DMS153 (cell line): Measurements from ENCODE around the gene ALK.
"Not testable (repeated sequence)": the region's sequence is repeated elsewhere in the genome, so short reads cannot be mapped to it uniquely, and the experiment has no call there.

Source experiments
- DNase-seq: peaks from one replicate; lab custom pipeline; 2025; lab: John Stamatoyannopoulos, UW

Gene ALK

DNA sequence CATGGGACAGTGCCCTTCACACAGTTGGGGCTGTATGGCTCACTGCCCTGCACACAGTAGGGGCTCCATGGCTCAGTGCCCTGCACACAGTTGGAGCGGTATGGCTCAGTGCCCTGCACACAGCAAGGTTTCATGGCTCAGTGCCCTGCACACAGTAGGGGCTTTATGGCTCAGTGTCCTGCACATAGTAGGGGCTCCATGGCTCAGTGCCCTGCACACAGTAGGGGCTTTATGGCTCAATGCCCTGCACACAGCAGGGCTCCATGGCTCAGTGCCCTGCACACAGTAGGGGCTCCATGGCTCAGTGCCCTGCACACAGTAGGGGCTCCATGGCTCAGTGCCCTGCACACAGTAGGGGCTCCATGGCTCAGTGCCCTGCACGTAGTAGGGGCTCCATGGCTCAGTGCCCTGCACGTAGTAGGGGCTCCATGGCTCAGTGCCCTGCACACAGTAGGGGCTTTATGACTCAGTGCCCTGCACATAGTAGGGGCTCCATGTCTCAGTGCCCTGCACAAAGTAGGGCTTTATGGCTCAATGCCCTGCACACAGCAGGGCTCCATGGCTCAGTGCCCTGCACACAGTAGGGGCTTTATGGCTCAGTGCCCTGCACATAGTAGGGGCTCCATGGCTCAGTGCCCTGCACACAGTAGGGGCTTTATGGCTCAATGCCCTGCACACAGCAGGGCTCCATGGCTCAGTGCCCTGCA is 676.2 kb downstream of the ALK start:
- DNase-seq, result not testable (repeated sequence)

DNA sequence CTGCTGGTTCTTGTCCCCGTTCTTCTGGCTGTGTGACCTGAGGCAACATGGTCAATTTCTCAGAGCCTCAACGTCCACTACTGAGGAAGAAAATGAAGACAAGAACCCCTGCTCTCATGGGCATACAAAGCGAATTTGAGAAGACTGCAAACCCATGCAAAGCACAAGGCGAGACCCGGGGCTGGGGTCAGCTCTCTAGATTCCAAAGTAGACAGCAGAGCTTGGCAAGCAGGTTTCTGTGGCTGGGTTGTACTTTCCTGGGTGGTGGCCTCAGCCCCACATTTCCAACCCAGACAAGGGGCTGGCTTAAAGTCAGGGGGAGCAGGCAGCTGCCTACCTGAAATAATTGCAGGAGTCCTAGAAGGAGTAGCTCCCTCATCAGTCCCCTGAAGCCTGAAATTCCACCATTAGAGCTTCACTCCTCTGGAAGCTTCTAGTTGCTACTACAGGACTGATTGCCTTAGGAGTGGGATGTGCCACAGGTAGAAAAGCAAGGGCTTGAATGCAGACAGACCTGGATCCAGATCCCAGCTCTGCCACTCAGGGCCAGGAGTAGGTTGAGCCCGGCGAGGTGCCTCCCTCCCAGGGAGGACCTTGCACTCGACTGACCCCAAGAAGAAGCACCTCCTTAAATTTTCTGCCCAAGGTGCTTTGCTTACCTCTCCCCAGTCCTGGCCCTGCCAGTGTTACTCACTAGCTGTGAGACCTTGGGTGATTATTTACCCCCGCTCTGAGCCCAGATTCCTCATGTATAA is 678.6 kb downstream of the ALK start:
- DNase-seq, result no peak

DNA sequence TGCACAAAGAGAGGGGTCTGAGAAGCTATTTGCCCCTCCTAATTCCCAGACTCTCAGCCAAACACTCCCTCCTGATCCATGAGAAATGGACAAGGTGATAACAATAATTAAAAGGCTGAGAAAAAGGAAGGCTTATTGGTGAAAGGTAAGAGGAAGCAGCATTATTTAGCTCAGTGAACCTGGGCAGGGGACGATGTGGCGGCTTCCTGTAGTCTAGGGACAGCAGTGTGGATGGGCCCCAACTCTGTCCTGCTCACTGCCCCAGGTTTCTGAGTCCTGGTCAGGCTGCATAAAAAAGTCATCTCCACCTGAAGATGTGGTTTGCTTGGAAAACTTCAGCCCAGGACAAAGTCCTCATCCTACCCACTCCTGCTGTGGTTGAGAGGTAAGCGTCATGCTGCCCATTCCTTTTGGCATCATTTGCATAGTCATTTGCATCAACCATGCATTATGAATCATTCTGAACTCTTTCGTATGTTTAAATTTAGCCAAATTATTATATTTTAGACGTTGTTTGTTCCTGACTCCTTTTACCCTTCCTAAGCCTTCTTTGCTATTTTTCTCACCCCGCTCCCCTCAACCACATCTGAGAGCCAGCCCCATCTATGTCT is 679.3 kb downstream of the ALK start:
- DNase-seq, result no peak

DNA sequence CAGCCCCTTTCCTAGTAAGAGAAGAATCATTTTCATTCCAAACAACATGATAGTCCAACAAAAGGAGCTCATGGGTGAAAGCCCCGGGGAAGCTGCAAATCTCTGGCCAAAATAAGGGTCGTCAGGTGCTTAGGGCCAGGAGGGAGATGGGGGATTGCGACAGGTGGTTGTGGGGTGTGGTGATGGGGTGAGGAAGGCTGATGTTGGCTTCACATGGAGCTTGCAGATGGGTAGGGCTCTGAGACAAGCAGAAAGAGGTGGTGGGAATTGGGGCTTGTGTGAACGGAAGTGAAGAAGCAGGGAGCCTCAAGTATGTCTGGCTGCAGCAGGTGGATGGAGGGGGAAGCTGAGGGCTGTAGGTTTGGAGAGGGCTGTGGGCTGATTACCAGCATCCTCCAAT is 680.0 kb downstream of the ALK start:
- DNase-seq, result no peak

DNA sequence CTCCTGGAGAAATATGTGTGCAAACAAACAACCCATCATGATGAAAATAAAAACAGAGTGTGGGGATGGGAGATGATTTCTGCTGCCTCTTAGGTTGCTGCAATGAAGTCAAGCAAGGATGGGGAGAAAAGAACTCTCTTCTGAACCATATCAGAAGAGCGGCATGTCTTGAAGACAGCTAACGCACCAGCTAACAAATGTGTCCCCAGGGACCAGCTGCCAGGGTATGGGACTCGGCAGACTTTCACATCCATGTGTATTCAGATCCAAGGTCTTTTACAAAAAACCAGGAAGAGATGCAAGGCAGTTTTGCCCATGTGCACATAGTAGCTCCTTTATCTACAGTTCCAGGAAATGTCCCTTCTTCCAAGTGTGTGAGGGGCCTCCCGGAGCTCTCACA is 680.8 kb downstream of the ALK start:
- DNase-seq, result no peak

DNA sequence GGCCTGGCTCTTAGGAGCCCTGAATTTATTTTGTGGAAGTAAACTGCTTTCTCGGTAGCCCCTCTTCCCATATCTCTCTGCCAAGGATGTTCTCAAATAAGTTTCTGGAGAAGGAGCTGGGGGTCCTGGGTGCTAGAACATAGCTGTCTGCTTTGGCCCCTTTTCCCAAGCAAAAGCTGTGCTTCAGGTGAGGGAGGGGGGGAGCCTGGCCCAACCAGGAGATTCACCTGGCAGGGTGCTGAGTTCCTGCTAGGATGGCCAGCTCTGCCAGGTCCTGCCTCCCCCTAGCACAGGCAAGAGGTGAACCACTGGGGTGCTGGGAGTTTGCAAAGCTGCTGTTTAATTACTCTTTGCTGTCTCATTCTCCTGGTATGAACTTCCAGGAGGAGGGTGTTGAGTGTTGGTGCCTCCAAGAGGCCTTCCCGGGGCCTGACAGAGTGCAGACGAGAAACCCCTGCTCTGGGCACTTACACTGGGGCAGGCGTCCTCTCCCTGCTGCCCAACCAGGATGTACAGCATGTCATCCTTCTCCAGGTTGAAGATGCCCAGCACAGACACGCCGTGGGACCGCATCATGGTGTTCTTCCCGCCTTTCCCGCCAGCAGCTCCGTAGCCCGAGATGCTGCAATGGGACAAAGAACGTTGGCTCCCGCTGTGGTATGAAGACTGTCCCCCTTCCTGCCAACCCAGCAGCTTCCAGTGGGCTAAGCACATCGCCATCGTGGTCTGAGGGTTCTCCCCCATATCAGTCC is 682.0 kb downstream of the ALK start:
- DNase-seq, result no peak

DNA sequence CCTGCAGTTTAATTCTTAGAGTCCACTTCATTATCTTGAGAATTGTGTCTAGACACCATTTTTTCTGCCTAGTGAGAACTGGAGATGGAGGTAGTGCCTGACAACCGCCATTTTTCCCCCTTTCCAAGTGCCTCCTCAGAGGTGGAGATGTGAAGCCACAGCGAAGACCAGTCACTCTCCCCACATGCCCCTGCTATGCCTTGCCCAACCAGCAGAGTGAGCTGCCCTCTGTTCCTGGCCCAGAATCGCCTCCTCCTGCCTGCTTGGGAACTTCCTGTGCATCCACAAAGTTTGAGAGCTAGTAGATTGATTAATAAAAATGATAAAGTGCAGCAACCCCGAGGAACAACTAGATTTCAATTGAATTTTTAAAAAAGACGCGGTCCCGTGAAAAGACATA is 682.9 kb downstream of the ALK start:
- DNase-seq, result no peak

DNA sequence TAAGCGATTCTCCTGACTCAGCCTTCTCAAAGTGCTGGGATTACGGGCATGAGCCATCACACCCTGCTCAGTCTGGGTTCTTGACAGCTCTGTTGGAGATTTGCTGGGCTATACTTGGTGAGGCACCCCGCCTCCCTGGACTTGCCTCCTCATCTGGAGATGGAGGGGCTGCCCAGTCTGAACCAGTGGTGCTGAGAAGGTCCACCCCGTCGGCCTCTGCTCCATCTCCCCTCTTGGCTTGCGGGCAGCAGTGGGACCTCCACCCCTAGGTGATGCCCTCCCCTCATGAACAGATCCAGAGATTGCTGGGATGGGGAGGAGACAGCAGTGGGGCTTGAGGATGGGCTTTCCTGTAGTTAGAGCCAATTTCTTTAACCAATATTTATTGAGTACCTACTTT is 685.3 kb downstream of the ALK start:
- no peak for DNase-seq

DNA sequence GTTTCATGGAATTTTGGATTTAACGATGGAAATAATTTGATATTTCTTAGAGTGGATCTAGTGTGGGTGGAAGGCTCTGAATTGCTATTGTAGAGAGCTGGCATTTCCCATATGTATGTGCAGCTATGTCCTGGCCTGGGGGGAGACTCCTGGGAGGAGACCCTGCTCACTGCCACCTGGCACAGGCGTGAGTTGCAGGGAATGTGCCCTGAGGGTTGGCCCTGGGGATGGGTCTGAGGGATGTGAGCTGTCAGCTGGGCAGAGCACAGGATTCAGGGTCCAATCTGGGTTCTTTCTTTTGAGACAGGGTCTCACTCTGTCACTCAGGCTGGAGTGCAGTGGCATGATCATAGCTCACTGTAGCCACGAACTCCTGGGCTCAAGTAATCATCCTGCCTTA is 686.0 kb downstream of the ALK start:
- DNase-seq, result no peak

DNA sequence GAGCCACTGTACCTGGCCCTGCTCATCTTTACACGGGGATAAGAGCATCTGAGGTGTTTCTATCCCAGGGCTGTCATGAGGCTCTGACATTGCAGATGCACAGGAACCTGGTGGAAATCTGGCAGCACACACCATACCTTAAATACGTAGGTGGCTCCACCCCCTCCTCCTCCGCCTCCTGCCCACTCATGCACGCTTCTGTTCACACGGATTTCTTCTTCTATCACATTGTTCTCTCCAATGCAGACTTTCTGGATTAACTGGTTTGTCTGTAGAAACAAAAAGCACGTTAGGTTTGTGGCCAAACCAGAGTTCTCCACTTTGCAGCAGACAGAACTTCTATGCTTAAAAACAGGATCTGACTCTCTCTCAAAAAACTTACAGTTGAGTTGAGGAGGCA is 688.0 kb downstream of the ALK start:
- no peak for DNase-seq

DNA sequence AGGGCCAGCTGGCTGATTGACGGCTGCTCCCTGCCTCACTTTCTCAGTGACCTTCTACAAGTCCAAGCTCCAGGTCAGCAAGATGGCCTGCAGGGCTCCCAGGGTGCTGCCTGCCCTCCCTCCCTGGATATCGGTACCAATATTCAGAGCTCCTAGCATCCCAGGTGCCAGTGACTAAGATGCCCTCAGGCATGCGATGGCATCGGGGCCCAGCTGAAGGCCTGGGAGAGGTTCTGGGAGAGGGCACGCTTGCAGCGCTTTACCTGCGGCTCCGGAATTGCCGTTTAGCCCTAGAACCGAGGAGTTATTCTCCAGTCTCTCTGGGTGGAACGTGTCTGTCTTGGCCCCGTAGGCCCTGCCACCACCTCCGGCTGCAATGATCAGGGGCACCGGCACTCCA is 689.3 kb downstream of the ALK start:
- no peak for DNase-seq

DNA sequence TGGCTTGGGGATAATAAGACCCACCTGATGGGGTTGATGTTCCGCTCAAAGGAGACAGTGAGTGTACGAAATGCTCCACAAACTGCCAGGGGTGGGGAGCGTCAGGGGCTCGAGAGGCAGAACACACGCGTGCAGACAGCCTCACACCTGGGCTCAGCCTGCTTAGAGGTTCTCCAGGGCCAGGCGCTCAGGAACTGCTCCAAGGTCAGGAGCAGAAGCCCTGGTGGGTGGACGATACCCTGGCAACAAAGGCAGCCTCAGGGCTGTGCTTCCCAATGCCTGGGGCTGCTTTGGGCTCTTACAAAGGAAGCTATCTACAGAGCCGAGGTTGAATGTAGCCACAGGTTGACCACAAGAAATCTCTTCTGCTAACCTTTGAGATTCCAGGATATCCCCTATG is 691.7 kb downstream of the ALK start:
- DNase-seq, result no peak

DNA sequence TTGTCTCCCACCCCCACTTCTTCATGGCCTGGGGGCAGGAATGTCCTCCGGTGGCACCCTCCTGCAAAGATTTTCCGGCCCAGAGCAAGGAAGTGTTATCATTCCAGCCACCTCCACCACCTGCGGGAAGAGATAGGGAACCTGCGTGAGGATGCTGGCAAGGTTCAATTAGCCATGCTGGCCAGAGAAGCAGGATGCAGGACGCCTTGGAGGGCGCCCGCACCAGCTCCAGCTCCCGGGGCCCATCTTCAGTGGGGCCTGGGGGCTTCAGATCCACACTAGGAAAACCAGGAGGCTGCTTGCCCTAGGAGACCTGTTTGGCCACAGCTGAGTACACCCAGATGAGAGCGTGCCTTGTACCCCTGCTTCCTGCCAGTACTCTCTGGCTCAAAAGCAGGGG is 692.4 kb downstream of the ALK start:
- DNase-seq, result no peak

DNA sequence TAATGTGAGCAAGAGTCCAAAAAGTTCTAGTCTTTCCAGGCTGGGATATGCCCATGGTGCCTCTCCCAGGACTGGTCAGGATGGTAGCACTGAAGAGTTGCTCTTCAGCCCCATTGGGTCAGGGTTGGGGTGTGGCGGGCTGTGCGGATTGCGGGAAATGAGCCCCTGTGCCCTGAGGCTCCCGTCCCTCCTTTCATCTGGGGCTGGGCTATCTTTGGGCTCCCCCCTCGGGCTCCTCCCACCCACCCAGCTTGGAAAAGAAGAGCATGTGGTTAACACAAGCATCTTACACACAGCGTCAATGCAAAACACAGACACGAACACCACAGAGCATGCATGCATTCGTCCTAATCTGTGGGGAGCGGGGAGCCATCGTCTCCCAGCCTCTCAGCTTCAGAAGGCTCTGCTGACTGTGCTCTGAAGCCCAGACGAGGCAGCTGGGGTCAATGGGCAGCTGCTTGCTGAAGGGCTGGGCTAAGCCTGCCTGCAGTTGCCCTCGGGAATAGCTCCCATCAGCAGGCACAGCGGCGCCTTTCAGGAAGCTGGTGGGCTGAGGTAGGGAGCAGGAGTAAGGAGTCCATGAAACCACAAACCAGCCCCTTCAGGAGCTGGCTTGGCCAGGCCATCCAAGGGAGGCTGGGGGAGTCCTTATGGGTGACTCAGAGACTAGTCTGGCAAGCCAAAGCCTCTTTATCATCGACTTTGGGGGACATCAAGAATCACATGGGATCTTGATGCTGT is 693.3 kb downstream of the ALK start:
- no peak for DNase-seq

DNA sequence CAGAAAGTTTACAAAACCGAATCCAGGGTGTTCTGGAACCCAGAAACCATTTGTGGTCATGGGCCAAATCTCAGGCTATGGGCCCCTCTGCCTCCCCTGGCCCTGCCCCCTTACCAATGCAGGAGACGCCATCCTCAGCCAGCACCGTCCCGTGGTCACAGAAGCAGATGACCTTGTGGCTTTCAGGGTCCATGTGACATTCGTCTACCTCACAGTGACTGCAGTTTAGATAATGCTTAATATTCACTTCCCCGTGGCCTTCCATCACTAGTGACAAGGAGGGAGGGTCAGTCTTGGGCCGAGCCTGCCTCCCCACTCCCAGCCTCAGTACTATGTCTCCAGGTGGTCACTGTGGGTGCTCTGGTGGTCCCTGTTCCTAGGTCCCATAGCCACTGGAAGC is 694.6 kb downstream of the ALK start:
- no peak for DNase-seq

DNA sequence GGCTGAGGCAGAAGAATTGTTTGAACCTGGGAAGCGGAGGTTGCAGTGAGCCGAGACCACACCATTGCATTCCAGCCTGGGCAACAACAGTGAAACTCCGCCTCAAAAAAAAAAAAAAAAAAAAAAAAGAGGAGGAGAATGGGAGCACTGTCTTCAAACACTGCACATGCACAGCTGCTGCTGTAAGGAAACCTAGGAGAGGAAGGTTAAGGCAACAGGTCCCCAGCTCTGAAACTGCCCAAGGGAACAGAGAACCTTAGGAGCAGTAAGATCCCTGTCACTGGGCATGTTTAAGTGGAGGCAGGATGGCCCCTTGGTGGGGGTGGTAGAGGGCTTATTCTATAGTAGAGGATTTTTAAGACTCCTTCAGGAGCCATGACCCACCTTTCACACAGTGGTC is 695.0 kb downstream of the ALK start:
- no peak for DNase-seq

DNA sequence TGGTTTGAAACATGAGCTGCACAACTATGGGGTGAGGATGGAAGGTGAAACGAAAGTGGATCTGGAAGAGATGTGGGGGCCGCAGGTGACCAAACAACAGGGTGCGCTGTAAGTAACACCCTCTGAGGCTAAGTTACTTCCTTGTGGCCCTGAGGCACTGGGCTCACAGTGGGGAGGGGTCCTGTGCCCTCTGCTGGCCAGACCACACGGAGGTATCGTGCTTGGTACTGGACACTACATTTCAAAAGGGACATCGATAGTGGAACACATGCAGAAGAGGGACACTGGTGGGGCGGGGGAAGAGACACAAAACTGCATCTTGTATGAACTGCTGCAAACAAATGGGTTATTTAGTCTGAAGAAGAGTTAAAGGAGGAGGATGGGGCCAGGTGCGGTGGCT is 695.6 kb downstream of the ALK start:
- DNase-seq, result no peak

DNA sequence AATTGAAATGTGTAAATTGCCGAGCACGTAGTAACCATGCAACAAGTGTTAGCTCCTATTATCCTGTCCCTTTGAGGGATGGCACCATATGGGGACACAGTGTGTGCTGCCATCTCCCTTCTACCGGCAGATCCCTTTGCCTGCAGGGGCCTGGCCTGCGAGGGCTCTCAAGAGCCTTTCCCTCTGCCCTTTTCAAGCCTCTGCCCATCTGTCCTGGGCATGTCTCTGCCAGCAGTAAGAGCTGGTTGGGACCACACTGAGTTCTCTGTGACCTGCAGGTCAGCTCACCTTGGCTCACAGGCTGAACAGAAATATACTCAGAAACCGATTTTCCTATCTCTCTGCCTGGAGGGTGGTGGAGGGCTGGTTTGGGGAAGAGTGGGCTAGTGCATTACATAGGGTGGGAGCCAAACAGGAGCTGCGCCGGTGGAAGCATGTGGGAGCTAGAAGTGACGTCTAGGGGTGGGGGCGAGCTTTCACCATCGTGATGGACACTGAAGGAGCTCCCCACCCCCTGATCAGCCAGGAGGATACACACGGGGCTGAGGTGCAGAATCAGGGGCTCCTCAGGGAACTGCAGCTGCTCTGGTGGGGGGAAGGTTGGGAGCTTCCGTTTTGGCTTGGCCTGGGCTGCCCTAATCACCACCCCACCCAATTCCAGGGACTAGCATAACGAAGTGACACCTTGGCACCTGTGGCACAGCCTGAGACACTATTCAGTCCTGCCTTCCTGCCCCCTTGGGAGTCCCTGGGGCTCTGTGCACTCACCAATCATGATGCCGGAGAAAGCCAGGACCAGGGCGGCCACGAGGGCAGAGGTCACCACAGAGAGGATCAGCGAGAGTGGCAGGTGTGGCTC is 696.5 kb downstream of the ALK start:
- no peak for DNase-seq

DNA sequence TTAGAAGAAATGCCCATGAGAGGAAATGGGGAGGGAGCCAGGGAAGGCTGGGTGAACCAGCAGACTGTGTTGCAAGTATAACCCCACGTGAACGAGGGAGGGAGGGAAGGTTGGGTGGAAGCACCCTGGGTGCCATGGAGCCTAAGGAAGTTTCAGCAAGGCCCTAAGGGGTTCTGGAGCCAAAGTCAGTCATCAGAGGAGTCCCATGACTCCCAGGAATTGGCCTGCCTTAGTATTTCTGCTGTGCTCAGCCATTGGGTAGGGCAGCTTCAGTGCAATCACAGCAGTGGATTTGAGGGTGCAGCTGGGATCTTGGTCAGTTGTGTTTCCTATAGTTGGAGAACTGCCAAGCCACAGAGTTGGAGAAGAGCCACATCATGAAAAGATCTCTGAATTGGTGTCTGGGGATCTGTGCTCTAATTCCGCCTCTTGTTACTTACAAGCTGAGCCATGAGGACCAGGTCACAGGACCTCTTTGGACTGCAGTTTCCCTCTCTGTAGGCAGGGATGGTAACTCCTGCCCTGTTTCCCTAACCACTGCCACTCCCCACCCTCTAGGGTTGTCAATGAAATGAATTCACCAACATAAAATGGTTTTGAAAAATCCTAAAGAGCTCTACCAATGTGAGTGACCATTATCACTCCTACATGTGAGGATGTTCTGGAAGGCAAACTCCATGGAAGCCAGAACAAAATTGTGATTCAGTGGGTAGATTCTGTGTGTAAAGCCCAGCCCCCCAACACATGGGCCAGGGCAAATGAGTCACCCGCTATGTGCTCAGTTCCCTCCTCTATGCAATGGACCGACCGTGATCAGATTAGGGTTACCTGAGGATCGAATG is 697.3 kb downstream of the ALK start:
- no peak for DNase-seq

DNA sequence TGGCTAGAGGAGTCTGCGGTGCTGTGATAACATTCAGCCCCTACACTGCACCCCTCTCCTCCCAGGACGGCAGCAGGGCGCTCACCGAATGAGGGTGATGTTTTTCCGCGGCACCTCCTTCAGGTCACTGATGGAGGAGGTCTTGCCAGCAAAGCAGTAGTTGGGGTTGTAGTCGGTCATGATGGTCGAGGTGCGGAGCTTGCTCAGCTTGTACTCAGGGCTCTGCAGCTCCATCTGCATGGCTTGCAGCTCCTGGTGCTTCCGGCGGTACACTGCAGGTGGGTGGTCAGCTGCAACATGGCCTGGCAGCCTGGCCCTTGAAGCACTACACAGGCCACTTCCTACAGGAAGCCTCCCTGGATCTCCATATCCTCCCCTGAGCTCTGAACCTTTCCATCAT is 698.1 kb downstream of the ALK start:
- no peak for DNase-seq
